Liver (tissue), 9 donors: ENCODE results near the gene PM20D2. TPM values are rescaled to one million over a fixed set of nuclear protein-coding genes. Genes with fewer than 3 reads are reported as not detected.

ENCODE experiments used
- DNase-seq: peaks from one replicate; pipeline ENCODE4 v3.0.0-alpha.2; 2017; ENCODE audit warnings: low spot score
- H3K27ac ChIP-seq, 2 donors: one replicate each; pipeline ENCODE4 v1.7.0; 2013; ENCODE audit warnings: inconsistent platforms in 2 of 2, low read length in 2 of 2, control low read depth in 1 of 2, low read depth in 1 of 2, mild to moderate bottlenecking in 1 of 2
- H3K27me3 ChIP-seq, 4 donors: one replicate each; pipeline versions ENCODE4 v1.6.1 to v1.7.0; 2013; ENCODE audit warnings: low read length in 3 of 4, inconsistent platforms in 1 of 4, mild to moderate bottlenecking in 1 of 4, moderate library complexity in 1 of 4; ENCODE audit not compliant: control insufficient read depth in 4 of 4, insufficient read depth in 4 of 4
- H3K36me3 ChIP-seq, 4 donors: one replicate each; pipeline versions ENCODE4 v1.6.1 to v1.7.0; 2013; ENCODE audit warnings: low read length in 3 of 4, mild to moderate bottlenecking in 3 of 4, low read depth in 1 of 4, moderate library complexity in 1 of 4; ENCODE audit not compliant: control insufficient read depth in 4 of 4, insufficient read depth in 3 of 4
- H3K4me1 ChIP-seq, 4 donors: one replicate each; pipeline versions ENCODE4 v1.6.1 to v1.7.0; 2013; ENCODE audit warnings: low read length in 3 of 4, mild to moderate bottlenecking in 3 of 4, moderate library complexity in 1 of 4; ENCODE audit not compliant: control insufficient read depth in 4 of 4, insufficient read depth in 4 of 4
- H3K4me3 ChIP-seq, 3 donors: one replicate each; pipeline versions ENCODE4 v1.6.1 to v1.7.0; 2013; ENCODE audit warnings: low read length in 3 of 3, control low read depth in 1 of 3, low read depth in 1 of 3, mild to moderate bottlenecking in 1 of 3
- H3K9ac ChIP-seq, 2 donors: one replicate each; pipeline ENCODE4 v1.7.0; 2013; ENCODE audit warnings: low read length in 2 of 2, mild to moderate bottlenecking in 2 of 2, moderate library complexity in 2 of 2, control low read depth in 1 of 2, low read depth in 1 of 2
- H3K9me3 ChIP-seq, 4 donors: one replicate each; pipeline versions ENCODE4 v1.6.1 to v1.7.0; 2013; ENCODE audit warnings: low read length in 3 of 4; ENCODE audit not compliant: control insufficient read depth in 4 of 4
- EGR1 ChIP-seq, 2 donors: IDR thresholded peaks; 2 replicates each; pipeline ENCODE4 v1.6.1; 2016 to 2018; ENCODE audit warnings: antibody characterized with exemption in 2 of 2, low read depth in 2 of 2
- FOXA1 ChIP-seq: IDR thresholded peaks from 2 replicates; pipeline ENCODE4 v1.6.1; 2016; ENCODE audit warnings: antibody characterized with exemption
- FOXA2 ChIP-seq: IDR thresholded peaks from 2 replicates; pipeline ENCODE4 v1.6.1; 2016; ENCODE audit warnings: antibody characterized with exemption
- GABPA ChIP-seq, 2 donors: IDR thresholded peaks in 1 of 2; conservative IDR thresholded peaks in 1 of 2; 2 replicates each; pipeline ENCODE4 v1.6.1; 2016; ENCODE audit warnings: antibody characterized with exemption in 2 of 2, mild to moderate bottlenecking in 1 of 2, moderate library complexity in 1 of 2
- HNF4A ChIP-seq, 2 donors: conservative IDR thresholded peaks; 2 replicates each; pipeline ENCODE4 v1.6.1; 2016; ENCODE audit warnings: antibody characterized with exemption in 2 of 2, mild to moderate bottlenecking in 2 of 2
- HNF4G ChIP-seq: IDR thresholded peaks from 2 replicates; pipeline ENCODE4 v1.6.1; 2016; ENCODE audit warnings: antibody characterized with exemption
- JUND ChIP-seq, 2 donors: IDR thresholded peaks; 2 replicates each; pipeline ENCODE4 v1.6.1; 2016; ENCODE audit warnings: antibody characterized with exemption in 2 of 2
- NR2F2 ChIP-seq: IDR thresholded peaks from 2 replicates; pipeline ENCODE4 v1.6.1; 2016; ENCODE audit warnings: antibody characterized with exemption
- RAD21 ChIP-seq, 2 donors: IDR thresholded peaks; 2 replicates each; pipeline ENCODE4 v1.6.1; 2016; ENCODE audit warnings: antibody characterized with exemption in 2 of 2, mild to moderate bottlenecking in 2 of 2
- RXRA ChIP-seq, 2 donors: IDR thresholded peaks; 2 replicates each; pipeline ENCODE4 v1.6.1; 2017 to 2018; ENCODE audit warnings: antibody characterized with exemption in 2 of 2, mild to moderate bottlenecking in 1 of 2
- SP1 ChIP-seq: IDR thresholded peaks from 2 replicates; pipeline ENCODE4 v1.6.1; 2018; ENCODE audit warnings: antibody characterized with exemption, mild to moderate bottlenecking
- TAF1 ChIP-seq: conservative IDR thresholded peaks from 2 replicates; pipeline ENCODE4 v1.6.1; 2016; ENCODE audit warnings: antibody characterized with exemption, mild to moderate bottlenecking
- YY1 ChIP-seq: IDR thresholded peaks from 2 replicates; pipeline ENCODE4 v1.6.1; 2016; ENCODE audit warnings: antibody characterized with exemption, mild to moderate bottlenecking
- WGBS: extraction: QIAGEN DNeasy Blood & Tissue Kit; methylation state at CpG from one replicate; pipeline ENCODE4 v1.1.7; 2013; 5-methylcytosine and 5-hydroxymethylcytosine counted together
- polyA plus RNA-seq, 2 donors: library from polyadenylated mRNA; stranded (reverse) in 1 of 2; unstranded in 1 of 2; fragments of 200-250 nt in 1 of 2; fragments of >200 nt in 1 of 2; fragmentation: Nextera tagmentation in 1 of 2; extraction: Ambion mirVana in 1 of 2; gene quantifications; one replicate each; pipeline versions ENCODE4 v1.2.1 to v1.2.3, GENCODE V29; 2013 to 2015
- total RNA-seq, 2 donors: library from RNA; depleted of rRNA; stranded (reverse); fragments of >200 nt; gene quantifications; one replicate each; pipeline ENCODE4 v1.2.3, GENCODE V29; 2014
- TF ChIP-seq, protein P1 (sequence below): IDR thresholded peaks from 2 replicates; pipeline ENCODE4 v1.6.1; 2016; ENCODE audit warnings: antibody characterized with exemption, mild to moderate bottlenecking
- TF ChIP-seq, protein P2 (sequence below): IDR thresholded peaks from 2 replicates; pipeline ENCODE4 v1.6.1; 2016; ENCODE audit warnings: antibody characterized with exemption
- TF ChIP-seq, protein P3 (sequence below): IDR thresholded peaks from 2 replicates; pipeline ENCODE4 v1.6.1; 2016; ENCODE audit warnings: antibody characterized with exemption
- TF ChIP-seq, protein P4 (sequence below): fragments of 150-350 bp; IDR thresholded peaks from 2 replicates; pipeline ENCODE4 v1.5.1; 2017; ENCODE audit warnings: improper control_type of control experiment, low read depth, low read length; ENCODE audit not compliant: missing input control
- TF ChIP-seq, protein P5 (sequence below): IDR thresholded peaks from 2 replicates; pipeline ENCODE4 v1.6.1; 2016; ENCODE audit warnings: antibody characterized with exemption
- donor health status: healthy.
- donor health status: healthy.
- donor health status: healthy.
- donor health status: healthy.
- donor health status: healthy.

Gene PM20D2
- total and polyA plus RNA-seq, 4 donors: 1.7 to 12.4 (median 4.5) TPM

DNA sequence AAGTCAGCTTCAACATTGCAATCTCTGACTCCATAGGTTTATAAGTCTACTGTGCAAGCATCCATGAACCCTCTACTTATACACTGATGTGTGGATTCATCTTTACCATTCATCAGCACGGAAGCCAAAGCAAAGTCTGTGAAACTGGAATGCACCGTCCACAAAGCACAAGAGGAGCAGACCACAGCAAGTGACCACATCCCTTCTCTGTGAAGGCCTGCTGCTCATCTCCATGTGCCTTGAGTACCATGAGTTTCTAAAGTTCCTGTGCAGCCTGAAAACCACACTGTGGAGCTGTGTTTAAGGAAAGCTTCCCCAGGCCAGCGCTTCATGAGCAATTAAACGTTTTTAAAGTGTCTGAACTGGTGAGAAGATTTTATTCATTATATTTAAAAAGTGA, 51.3 kb downstream of the PM20D2 start:
- no peak for TF ChIP-seq RAD21 (IDR thresholded peaks at IDR 0.05)
- TF ChIP-seq HNF4A (conservative IDR thresholded peaks at IDR 0.05): no peak
- no peak for TF ChIP-seq YY1
- no peak for TF ChIP-seq JUND (IDR thresholded peaks at IDR 0.05)
- TF ChIP-seq SP1: no peak
- TF ChIP-seq, protein P1, sequence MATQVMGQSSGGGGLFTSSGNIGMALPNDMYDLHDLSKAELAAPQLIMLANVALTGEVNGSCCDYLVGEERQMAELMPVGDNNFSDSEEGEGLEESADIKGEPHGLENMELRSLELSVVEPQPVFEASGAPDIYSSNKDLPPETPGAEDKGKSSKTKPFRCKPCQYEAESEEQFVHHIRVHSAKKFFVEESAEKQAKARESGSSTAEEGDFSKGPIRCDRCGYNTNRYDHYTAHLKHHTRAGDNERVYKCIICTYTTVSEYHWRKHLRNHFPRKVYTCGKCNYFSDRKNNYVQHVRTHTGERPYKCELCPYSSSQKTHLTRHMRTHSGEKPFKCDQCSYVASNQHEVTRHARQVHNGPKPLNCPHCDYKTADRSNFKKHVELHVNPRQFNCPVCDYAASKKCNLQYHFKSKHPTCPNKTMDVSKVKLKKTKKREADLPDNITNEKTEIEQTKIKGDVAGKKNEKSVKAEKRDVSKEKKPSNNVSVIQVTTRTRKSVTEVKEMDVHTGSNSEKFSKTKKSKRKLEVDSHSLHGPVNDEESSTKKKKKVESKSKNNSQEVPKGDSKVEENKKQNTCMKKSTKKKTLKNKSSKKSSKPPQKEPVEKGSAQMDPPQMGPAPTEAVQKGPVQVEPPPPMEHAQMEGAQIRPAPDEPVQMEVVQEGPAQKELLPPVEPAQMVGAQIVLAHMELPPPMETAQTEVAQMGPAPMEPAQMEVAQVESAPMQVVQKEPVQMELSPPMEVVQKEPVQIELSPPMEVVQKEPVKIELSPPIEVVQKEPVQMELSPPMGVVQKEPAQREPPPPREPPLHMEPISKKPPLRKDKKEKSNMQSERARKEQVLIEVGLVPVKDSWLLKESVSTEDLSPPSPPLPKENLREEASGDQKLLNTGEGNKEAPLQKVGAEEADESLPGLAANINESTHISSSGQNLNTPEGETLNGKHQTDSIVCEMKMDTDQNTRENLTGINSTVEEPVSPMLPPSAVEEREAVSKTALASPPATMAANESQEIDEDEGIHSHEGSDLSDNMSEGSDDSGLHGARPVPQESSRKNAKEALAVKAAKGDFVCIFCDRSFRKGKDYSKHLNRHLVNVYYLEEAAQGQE: no peak
- TF ChIP-seq, protein P2, sequence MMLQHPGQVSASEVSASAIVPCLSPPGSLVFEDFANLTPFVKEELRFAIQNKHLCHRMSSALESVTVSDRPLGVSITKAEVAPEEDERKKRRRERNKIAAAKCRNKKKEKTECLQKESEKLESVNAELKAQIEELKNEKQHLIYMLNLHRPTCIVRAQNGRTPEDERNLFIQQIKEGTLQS: no peak
- no peak for TF ChIP-seq FOXA1
- TF ChIP-seq EGR1 (IDR thresholded peaks at IDR 0.05; ENCODE audit: low read depth in 2 of 2): no peak
- TF ChIP-seq, protein P3, sequence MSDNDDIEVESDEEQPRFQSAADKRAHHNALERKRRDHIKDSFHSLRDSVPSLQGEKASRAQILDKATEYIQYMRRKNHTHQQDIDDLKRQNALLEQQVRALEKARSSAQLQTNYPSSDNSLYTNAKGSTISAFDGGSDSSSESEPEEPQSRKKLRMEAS: no peak
- TF ChIP-seq HNF4G: no peak
- TF ChIP-seq GABPA (IDR thresholded peaks at IDR 0.05 in 1 of 2, conservative IDR thresholded peaks at IDR 0.05 in 1 of 2): no peak
- TF ChIP-seq RXRA (IDR thresholded peaks at IDR 0.05): no peak
- TF ChIP-seq, protein P4, sequence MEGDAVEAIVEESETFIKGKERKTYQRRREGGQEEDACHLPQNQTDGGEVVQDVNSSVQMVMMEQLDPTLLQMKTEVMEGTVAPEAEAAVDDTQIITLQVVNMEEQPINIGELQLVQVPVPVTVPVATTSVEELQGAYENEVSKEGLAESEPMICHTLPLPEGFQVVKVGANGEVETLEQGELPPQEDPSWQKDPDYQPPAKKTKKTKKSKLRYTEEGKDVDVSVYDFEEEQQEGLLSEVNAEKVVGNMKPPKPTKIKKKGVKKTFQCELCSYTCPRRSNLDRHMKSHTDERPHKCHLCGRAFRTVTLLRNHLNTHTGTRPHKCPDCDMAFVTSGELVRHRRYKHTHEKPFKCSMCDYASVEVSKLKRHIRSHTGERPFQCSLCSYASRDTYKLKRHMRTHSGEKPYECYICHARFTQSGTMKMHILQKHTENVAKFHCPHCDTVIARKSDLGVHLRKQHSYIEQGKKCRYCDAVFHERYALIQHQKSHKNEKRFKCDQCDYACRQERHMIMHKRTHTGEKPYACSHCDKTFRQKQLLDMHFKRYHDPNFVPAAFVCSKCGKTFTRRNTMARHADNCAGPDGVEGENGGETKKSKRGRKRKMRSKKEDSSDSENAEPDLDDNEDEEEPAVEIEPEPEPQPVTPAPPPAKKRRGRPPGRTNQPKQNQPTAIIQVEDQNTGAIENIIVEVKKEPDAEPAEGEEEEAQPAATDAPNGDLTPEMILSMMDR: no peak
- no peak for TF ChIP-seq NR2F2
- TF ChIP-seq FOXA2: no peak
- no peak overlapping the region for H3K4me3 ChIP-seq
- no peak overlapping the region for H3K27ac ChIP-seq
- WGBS: 72% methylated on average over 4 of the region's 4 CpGs
- H3K9me3 ChIP-seq: no peaks in the 10 kb centered on the region
- no peak for DNase-seq
- no peaks in the 10 kb centered on the region for H3K36me3 ChIP-seq
- H3K27me3 ChIP-seq: no peaks in the 10 kb centered on the region
- no peak overlapping the region for H3K9ac ChIP-seq
- no peaks in the 10 kb centered on the region for H3K4me1 ChIP-seq

DNA sequence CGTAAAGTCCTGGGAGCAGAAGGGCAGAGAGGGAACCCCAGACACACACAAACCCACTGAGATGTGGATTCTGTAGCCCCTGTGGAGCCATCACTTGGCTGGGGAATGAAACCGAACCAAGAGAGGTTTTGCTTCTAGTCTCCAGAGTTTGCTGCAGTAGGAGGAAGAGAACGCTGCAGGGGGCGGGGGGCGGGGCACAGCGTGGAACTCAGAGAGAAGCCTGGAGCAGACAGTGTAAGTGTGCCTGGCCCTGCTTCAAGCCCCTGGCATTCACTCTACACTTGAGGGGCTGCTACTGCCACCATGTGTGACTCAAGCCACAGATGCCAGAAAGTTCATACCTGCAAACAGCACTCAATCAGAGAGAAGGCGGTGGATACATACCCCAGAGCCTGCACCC, 52.4 kb downstream of the PM20D2 start:
- no peak overlapping the region for H3K27ac ChIP-seq
- no peak overlapping the region for H3K9ac ChIP-seq
- no peaks in the 10 kb centered on the region for H3K4me1 ChIP-seq
- no peaks in the 10 kb centered on the region for H3K9me3 ChIP-seq
- no peak for DNase-seq
- H3K27me3 ChIP-seq: no peaks in the 10 kb centered on the region
- no peaks in the 10 kb centered on the region for H3K36me3 ChIP-seq
- H3K4me3 ChIP-seq: no peak overlapping the region
- 79% methylated on average over 7 of the region's 7 CpGs for WGBS
- TF ChIP-seq, protein P5, sequence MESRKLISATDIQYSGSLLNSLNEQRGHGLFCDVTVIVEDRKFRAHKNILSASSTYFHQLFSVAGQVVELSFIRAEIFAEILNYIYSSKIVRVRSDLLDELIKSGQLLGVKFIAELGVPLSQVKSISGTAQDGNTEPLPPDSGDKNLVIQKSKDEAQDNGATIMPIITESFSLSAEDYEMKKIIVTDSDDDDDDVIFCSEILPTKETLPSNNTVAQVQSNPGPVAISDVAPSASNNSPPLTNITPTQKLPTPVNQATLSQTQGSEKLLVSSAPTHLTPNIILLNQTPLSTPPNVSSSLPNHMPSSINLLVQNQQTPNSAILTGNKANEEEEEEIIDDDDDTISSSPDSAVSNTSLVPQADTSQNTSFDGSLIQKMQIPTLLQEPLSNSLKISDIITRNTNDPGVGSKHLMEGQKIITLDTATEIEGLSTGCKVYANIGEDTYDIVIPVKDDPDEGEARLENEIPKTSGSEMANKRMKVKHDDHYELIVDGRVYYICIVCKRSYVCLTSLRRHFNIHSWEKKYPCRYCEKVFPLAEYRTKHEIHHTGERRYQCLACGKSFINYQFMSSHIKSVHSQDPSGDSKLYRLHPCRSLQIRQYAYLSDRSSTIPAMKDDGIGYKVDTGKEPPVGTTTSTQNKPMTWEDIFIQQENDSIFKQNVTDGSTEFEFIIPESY: no peak
- TF ChIP-seq GABPA (IDR thresholded peaks at IDR 0.05 in 1 of 2, conservative IDR thresholded peaks at IDR 0.05 in 1 of 2): no peak
- TF ChIP-seq RAD21 (IDR thresholded peaks at IDR 0.05): no peak
- TF ChIP-seq HNF4A (conservative IDR thresholded peaks at IDR 0.05): no peak
- TF ChIP-seq, protein P3: no peak
- TF ChIP-seq, protein P4: no peak
- TF ChIP-seq YY1: no peak
- TF ChIP-seq HNF4G: no peak
- TF ChIP-seq FOXA1: no peak
- TF ChIP-seq, protein P2: no peak
- no peak for TF ChIP-seq JUND (IDR thresholded peaks at IDR 0.05)
- no peak for TF ChIP-seq FOXA2
- no peak for TF ChIP-seq TAF1
